ENCODE measurements around the gene ATRAID.
A peak's percentile ranks its signal among the peaks of the same experiment; 100 is the strongest.

ATRAID gene

GRCh38 chr2:27264753-27265535 lies 53.1 kb downstream of the ATRAID start:
- DNase-seq (ENCODE audit: low read depth in 1 of 2, low spot score in 1 of 2) = peak; percentile 49 to 68
- TF ChIP-seq JUND (IDR thresholded peaks at IDR 0.05; ENCODE audit: low read depth) = no peak
- in situ Hi-C loops (cut with HindIII; ENCODE audit: low pct_unique_long_range_greater_than_20kb, low sequenced_read_pairs) = no loop called here

GRCh38 chr2:27265536-27265870 lies 53.7 kb downstream of the ATRAID start:
- in situ Hi-C loops (cut with HindIII; ENCODE audit: low pct_unique_long_range_greater_than_20kb, low sequenced_read_pairs) = no loop called here
- no peak for DNase-seq (ENCODE audit: low read depth in 1 of 2, low spot score in 1 of 2)
- no peak for TF ChIP-seq JUND (IDR thresholded peaks at IDR 0.05; ENCODE audit: low read depth)

All from T47D (cell line).